Stomach (tissue), 9 donors: ENCODE measurements around the gene RABGAP1. TPM values are rescaled to one million over a fixed set of nuclear protein-coding genes. Genes with fewer than 3 reads are reported as not detected.

Experiments
- DNase-seq, 2 donors: peaks; one replicate each; pipeline versions ENCODE4 v3.0.0 to v3.0.0-alpha.2; 2013 to 2019
- H3K27ac ChIP-seq, 5 donors: fragments of 200-600 bp in 4 of 5; sonication (generic) in 4 of 5; one replicate each; pipeline ENCODE4 v1.5.1; 2013 to 2019; ENCODE audit warnings: mild to moderate bottlenecking in 1 of 5, moderate library complexity in 1 of 5
- H3K27me3 ChIP-seq, 3 donors: fragments of 200-600 bp; sonication (generic); one replicate each; pipeline ENCODE4 v1.5.1; 2017 to 2019; ENCODE audit warnings: mixed run types in 1 of 3
- H3K36me3 ChIP-seq, 4 donors: fragments of 200-600 bp; sonication (generic); 1 replicate in 3 of 4; 2 replicates in 1 of 4; pipeline ENCODE4 v1.5.1; 2016 to 2019
- H3K4me1 ChIP-seq, 4 donors: fragments of 200-600 bp; sonication (generic); one replicate each; pipeline ENCODE4 v1.5.1; 2016 to 2019
- H3K4me3 ChIP-seq, 4 donors: fragments of 200-600 bp; sonication (generic) in 3 of 4; one replicate each; pipeline ENCODE4 v1.5.1; 2016 to 2019; ENCODE audit warnings: mild to moderate bottlenecking in 1 of 4
- H3K9me3 ChIP-seq, 4 donors: fragments of 200-600 bp; sonication (generic); one replicate each; pipeline ENCODE4 v1.5.1; 2016 to 2019
- CTCF ChIP-seq, 7 experiments: fragments of 450-650 bp in 4 of 7; fragments of 200-600 bp in 3 of 7; sonication (generic) in 3 of 7; IDR thresholded peaks; one replicate each; pipeline ENCODE4 v1.5.1; 2016 to 2019; ENCODE audit warnings: antibody characterized with exemption in 7 of 7, control low read depth in 2 of 7, mild to moderate bottlenecking in 1 of 7
- EP300 ChIP-seq: sonication (generic); formaldehyde crosslinking; IDR thresholded peaks from one replicate; pipeline ENCODE4 v1.6.1; 2017; ENCODE audit warnings: antibody characterized with exemption
- POLR2A ChIP-seq, 4 donors: fragments of 450-650 bp; IDR thresholded peaks; one replicate each; pipeline ENCODE4 v1.6.1; 2016; ENCODE audit warnings: antibody characterized with exemption in 4 of 4, control low read depth in 2 of 4, mild to moderate bottlenecking in 1 of 4, moderate library complexity in 1 of 4
- POLR2AphosphoS5 ChIP-seq, 3 donors: sonication (generic); formaldehyde crosslinking; IDR thresholded peaks; one replicate each; pipeline ENCODE4 v1.6.1; 2016; ENCODE audit warnings: antibody characterized with exemption in 3 of 3
- WGBS, 5 donors: extraction: QIAGEN DNeasy Blood & Tissue Kit in 3 of 5; methylation state at CpG; one replicate each; pipeline versions ENCODE4 v1.1.5 to v1.1.7; 2013 to 2018; 5-methylcytosine and 5-hydroxymethylcytosine counted together
- intact Hi-C: fragments of 100-400 bp; cut with DNase I; formaldehyde crosslinking; loops from one replicate; pipeline ENCODE4 v1.15.1; 2023; ENCODE audit warnings: low total_unique reads
- polyA plus RNA-seq, 3 donors: library from polyadenylated mRNA; stranded (reverse); fragments of 200-250 nt; gene quantifications; one replicate each; pipeline ENCODE4 v1.2.3, GENCODE V29; 2013
- total RNA-seq, 5 donors: library from RNA; depleted of rRNA; stranded (reverse); fragments of >200 nt; gene quantifications; one replicate each; pipeline versions ENCODE4 v1.1.0 to v1.2.3, GENCODE V29; 2014 to 2016
- donor health status: healthy with polysubstance abuse.
- donor health status: Bipolar disorder and iron deficiency.
- donor health status: healthy.

Gene RABGAP1
- total and polyA plus RNA-seq, 8 donors = 7.0 to 157 (median 33.0) TPM

DNA sequence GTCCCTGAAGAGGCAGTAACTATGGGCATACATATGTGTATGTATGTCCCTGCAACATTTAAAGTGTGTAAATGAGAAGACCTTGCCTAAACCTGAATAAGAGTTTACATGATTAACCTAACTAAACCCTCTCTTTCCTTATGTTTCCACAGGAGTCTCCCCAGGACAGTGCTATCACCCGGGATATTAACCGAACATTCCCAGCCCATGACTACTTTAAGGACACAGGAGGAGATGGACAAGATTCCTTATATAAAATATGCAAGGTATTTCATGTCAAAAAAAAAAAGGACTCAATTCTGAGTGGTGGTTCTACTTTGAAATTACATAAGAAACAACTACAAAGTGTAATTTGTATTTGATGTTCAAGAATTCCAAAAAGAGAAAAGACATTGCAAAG, 124.4 kb downstream of the RABGAP1 start:
- peaks cover 0 to 38% (median 9%) of the 10 kb centered on the region in 4 donors for H3K4me1 ChIP-seq
- H3K36me3 ChIP-seq = peaks cover 12 to 56% (median 52%) of the 10 kb centered on the region in 4 donors
- H3K27me3 ChIP-seq = no peaks in the 10 kb centered on the region
- no peaks in the 10 kb centered on the region for H3K9me3 ChIP-seq
- H3K27ac ChIP-seq = no peak overlapping the region
- no peak for DNase-seq
- intact Hi-C loops = no loop called here
- TF ChIP-seq CTCF (IDR thresholded peaks at IDR 0.05) (no peak), POLR2AphosphoS5 (IDR thresholded peaks at IDR 0.05) (no peak), POLR2A (IDR thresholded peaks at IDR 0.05) (no peak), EP300 (no peak)
- H3K4me3 ChIP-seq = no peak overlapping the region
- 86 to 94% (median 93%) methylated on average over 2 of the region's 2 CpGs for WGBS, 5 donors

DNA sequence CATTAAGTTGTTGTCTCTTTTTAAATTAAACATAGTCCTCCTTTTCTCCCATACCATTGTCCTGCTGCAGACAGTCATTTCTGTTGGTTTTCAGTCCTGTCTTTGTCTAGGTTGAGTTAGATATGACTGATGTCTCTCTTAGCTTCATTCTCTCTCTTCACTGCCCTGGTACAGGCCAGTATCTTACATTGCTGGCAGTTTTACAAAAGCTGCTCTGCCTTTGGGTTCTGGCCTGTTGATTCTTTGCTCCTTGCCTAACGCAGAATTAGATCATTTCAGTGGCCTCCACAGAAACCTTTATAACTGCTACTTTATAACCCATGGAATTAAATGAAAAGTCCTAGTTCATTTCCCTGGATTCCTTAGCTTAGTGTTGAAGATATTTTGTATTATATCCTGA, 126.3 kb downstream of the RABGAP1 start:
- H3K36me3 ChIP-seq = peaks cover 16 to 68% (median 60%) of the 10 kb centered on the region in 4 donors
- no peak for TF ChIP-seq POLR2A (IDR thresholded peaks at IDR 0.05)
- no peak for TF ChIP-seq POLR2AphosphoS5 (IDR thresholded peaks at IDR 0.05)
- no peak for TF ChIP-seq CTCF (IDR thresholded peaks at IDR 0.05)
- no peak for TF ChIP-seq EP300
- H3K4me3 ChIP-seq = no peak overlapping the region
- H3K27ac ChIP-seq = no peak overlapping the region
- WGBS, 5 donors = 66 to 97% (median 83%) methylated on average over 1 of the region's 1 CpG
- intact Hi-C loops = no loop called here
- no peak for DNase-seq
- no peaks in the 10 kb centered on the region for H3K9me3 ChIP-seq
- H3K27me3 ChIP-seq = no peaks in the 10 kb centered on the region
- peaks cover 0 to 38% (median 9%) of the 10 kb centered on the region in 4 donors for H3K4me1 ChIP-seq

GRCh38 chr9:123069010-123069481, 128.2 kb downstream of the RABGAP1 start:
- WGBS, 5 donors = 70 to 88% (median 81%) methylated on average over 3 of the region's 3 CpGs
- Histone ChIP-seq H3K4me3 (no peak overlapping the region), H3K9me3 (no peaks in the 10 kb centered on the region), H3K36me3 (peaks cover 16 to 82% (median 76%) of the 10 kb centered on the region in 4 donors), H3K27ac (peak overlapping the region in 1 of 5 donors; percentile 49), H3K27me3 (no peaks in the 10 kb centered on the region), H3K4me1 (peaks cover 0 to 31% (median 9%) of the 10 kb centered on the region in 4 donors)
- TF ChIP-seq POLR2AphosphoS5 (IDR thresholded peaks at IDR 0.05) (peak in 1 of 3 donors; percentile 44), POLR2A (IDR thresholded peaks at IDR 0.05) (no peak), EP300 (no peak)
- DNase-seq = peak in 1 of 2 donors; percentile 27
- intact Hi-C loops = no loop called here

GRCh38 chr9:123070198-123070597, 129.4 kb downstream of the RABGAP1 start:
- peak overlapping the region in 1 of 5 donors; percentile 49 for H3K27ac ChIP-seq
- peaks cover 16 to 86% (median 75%) of the 10 kb centered on the region in 4 donors for H3K36me3 ChIP-seq
- no peak overlapping the region for H3K4me3 ChIP-seq
- no peaks in the 10 kb centered on the region for H3K9me3 ChIP-seq
- H3K4me1 ChIP-seq = peaks cover 0 to 23% (median 10%) of the 10 kb centered on the region in 4 donors
- H3K27me3 ChIP-seq = no peaks in the 10 kb centered on the region
- no peak for DNase-seq
- intact Hi-C loops = no loop called here
- TF ChIP-seq EP300 (no peak), POLR2A (IDR thresholded peaks at IDR 0.05) (no peak), CTCF (IDR thresholded peaks at IDR 0.05) (no peak), POLR2AphosphoS5 (IDR thresholded peaks at IDR 0.05) (no peak)

GRCh38 chr9:123072407-123072995, 131.7 kb downstream of the RABGAP1 start:
- H3K9me3 ChIP-seq = no peaks in the 10 kb centered on the region
- DNase-seq = no peak
- H3K4me3 ChIP-seq = no peak overlapping the region
- peak overlapping the region in 1 of 5 donors; percentile 63 for H3K27ac ChIP-seq
- WGBS, 5 donors = 91 to 100% (median 95%) methylated on average over 2 of the region's 2 CpGs
- TF ChIP-seq POLR2AphosphoS5 (IDR thresholded peaks at IDR 0.05) (no peak), CTCF (IDR thresholded peaks at IDR 0.05) (no peak), POLR2A (IDR thresholded peaks at IDR 0.05) (no peak), EP300 (no peak)
- H3K36me3 ChIP-seq = peaks cover 12 to 82% (median 71%) of the 10 kb centered on the region in 4 donors
- H3K4me1 ChIP-seq = peaks cover 0 to 21% (median 9%) of the 10 kb centered on the region in 4 donors
- H3K27me3 ChIP-seq = no peaks in the 10 kb centered on the region
- intact Hi-C loops = no loop called here
